HG03135 (cell line): Measurements from ENCODE around the gene SLC25A21.

ENCODE experiments used
- ATAC-seq: cut with Tn5 transposase; IDR thresholded peaks from one replicate; pipeline ENCODE4 v1.9.1; 2021; ENCODE audit warnings: mild to moderate bottlenecking, moderate library complexity; ENCODE audit not compliant: unreplicated experiment

The SLC25A21 gene

GRCh38 chr14:37048666-37049071 is 123.7 kb downstream of the SLC25A21 start:
- no peak for ATAC-seq

GRCh38 chr14:37047996-37048395 is 124.4 kb downstream of the SLC25A21 start:
- ATAC-seq = no peak

GRCh38 chr14:37047226-37047625 is 125.2 kb downstream of the SLC25A21 start:
- no peak for ATAC-seq

- ATAC-seq = no peak
These were observed 125.6 kb downstream of the SLC25A21 start for GRCh38 chr14:37046815-37047214.

GRCh38 chr14:37045340-37046061 is 126.9 kb downstream of the SLC25A21 start:
- no peak for ATAC-seq

- ATAC-seq = no peak
These were observed 134.6 kb downstream of the SLC25A21 start for GRCh38 chr14:37037636-37038387.

GRCh38 chr14:37036669-37037341 is 135.6 kb downstream of the SLC25A21 start:
- ATAC-seq = no peak

- ATAC-seq = no peak
These were observed 137.0 kb downstream of the SLC25A21 start for GRCh38 chr14:37035401-37035800.

GRCh38 chr14:37034410-37035285 is 137.8 kb downstream of the SLC25A21 start:
- ATAC-seq = no peak

GRCh38 chr14:37032863-37033262 is 139.5 kb downstream of the SLC25A21 start:
- no peak for ATAC-seq

- no peak for ATAC-seq
These were observed 145.1 kb downstream of the SLC25A21 start for GRCh38 chr14:37027188-37027824.

GRCh38 chr14:37023875-37024565 is 148.4 kb downstream of the SLC25A21 start:
- no peak for ATAC-seq

- ATAC-seq = no peak
These were observed 151.0 kb downstream of the SLC25A21 start for GRCh38 chr14:37021390-37021789.

GRCh38 chr14:37019488-37019887 is 152.9 kb downstream of the SLC25A21 start:
- no peak for ATAC-seq

GRCh38 chr14:37018571-37019240 is 153.7 kb downstream of the SLC25A21 start:
- no peak for ATAC-seq

GRCh38 chr14:37013078-37013477 is 159.3 kb downstream of the SLC25A21 start:
- no peak for ATAC-seq

- no peak for ATAC-seq
These were observed 173.7 kb downstream of the SLC25A21 start for GRCh38 chr14:36998686-36999085.

GRCh38 chr14:36997843-36998242 is 174.6 kb downstream of the SLC25A21 start:
- no peak for ATAC-seq
